T-helper 2 cell treated with Interferon-gamma antibody and Interleukin-4, amounts not matched to agents 5 μg/mL and 100 μg/mL, for 36 hours (primary cell): ENCODE data around the gene CHRNG.
"Not testable (repeated sequence)": the region's sequence is repeated elsewhere in the genome, so short reads cannot be mapped to it uniquely, and the experiment has no call there.

Experiments used
- DNase-seq: peaks from one replicate; pipeline ENCODE4 v3.0.0; 2021; ENCODE audit warnings: low spot score
- H3K27ac Mint-ChIP-seq: one replicate; pipeline ENCODE4 v1.8.0; 2021; ENCODE audit warnings: mild to moderate bottlenecking, mixed read lengths
- H3K27me3 Mint-ChIP-seq: one replicate; pipeline ENCODE4 v1.8.0; 2021; ENCODE audit warnings: low read depth, mixed read lengths
- H3K36me3 Mint-ChIP-seq: one replicate; pipeline ENCODE4 v1.8.0; 2021; ENCODE audit warnings: low read depth, mixed read lengths
- H3K4me1 Mint-ChIP-seq: one replicate; pipeline ENCODE4 v1.8.0; 2021; ENCODE audit warnings: low read depth, mixed read lengths
- H3K4me3 Mint-ChIP-seq: one replicate; pipeline ENCODE4 v1.8.0; 2022; ENCODE audit warnings: mild to moderate bottlenecking, moderate library complexity, mixed read lengths
- H3K9me3 Mint-ChIP-seq: one replicate; pipeline ENCODE4 v1.8.0; 2021; ENCODE audit warnings: mixed read lengths

Gene CHRNG

GRCh38 chr2:232551250-232551638 is 11.8 kb downstream of the CHRNG start:
- Mint-ChIP-seq H3K27ac (peak overlapping the region; percentile 98), H3K27me3 (no peaks in the 10 kb centered on the region), H3K4me3 (peak overlapping the region; percentile 100), H3K36me3 (peaks cover 54% of the 10 kb centered on the region), H3K4me1 (peaks cover 60% of the 10 kb centered on the region), H3K9me3 (peaks cover 6% of the 10 kb centered on the region)
- no peak for DNase-seq

GRCh38 chr2:232551776-232552175 is 12.3 kb downstream of the CHRNG start:
- peak overlapping the region; percentile 98 for H3K27ac Mint-ChIP-seq
- no peaks in the 10 kb centered on the region for H3K27me3 Mint-ChIP-seq
- DNase-seq: no peak
- peaks cover 65% of the 10 kb centered on the region for H3K4me1 Mint-ChIP-seq
- peak overlapping the region; percentile 100 for H3K4me3 Mint-ChIP-seq
- H3K36me3 Mint-ChIP-seq: peaks cover 55% of the 10 kb centered on the region
- peaks cover 6% of the 10 kb centered on the region for H3K9me3 Mint-ChIP-seq

- H3K4me1 Mint-ChIP-seq: peaks cover 42% of the 10 kb centered on the region
- no peaks in the 10 kb centered on the region for H3K9me3 Mint-ChIP-seq
- H3K36me3 Mint-ChIP-seq: peaks cover 62% of the 10 kb centered on the region
- H3K27me3 Mint-ChIP-seq: no peaks in the 10 kb centered on the region
- H3K4me3 Mint-ChIP-seq: peak overlapping the region; percentile 16
- H3K27ac Mint-ChIP-seq: peak overlapping the region; percentile 59
- no peak for DNase-seq
These were observed 16.9 kb downstream of the CHRNG start for GRCh38 chr2:232556426-232556825.

GRCh38 chr2:232562515-232563151 is 23.1 kb downstream of the CHRNG start:
- Mint-ChIP-seq H3K27ac (no peak overlapping the region), H3K9me3 (no peaks in the 10 kb centered on the region), H3K27me3 (no peaks in the 10 kb centered on the region), H3K4me3 (no peak overlapping the region), H3K36me3 (peaks cover 61% of the 10 kb centered on the region), H3K4me1 (peaks cover 8% of the 10 kb centered on the region)
- DNase-seq: no peak

GRCh38 chr2:232563580-232563979 is 24.1 kb downstream of the CHRNG start:
- Mint-ChIP-seq H3K36me3 (peaks cover 65% of the 10 kb centered on the region), H3K27me3 (no peaks in the 10 kb centered on the region), H3K27ac (no peak overlapping the region), H3K4me1 (peaks cover 8% of the 10 kb centered on the region), H3K9me3 (no peaks in the 10 kb centered on the region), H3K4me3 (no peak overlapping the region)
- DNase-seq: no peak

- H3K27ac Mint-ChIP-seq: no peak overlapping the region
- H3K9me3 Mint-ChIP-seq: no peaks in the 10 kb centered on the region
- H3K36me3 Mint-ChIP-seq: peaks cover 58% of the 10 kb centered on the region
- no peak for DNase-seq
- H3K4me1 Mint-ChIP-seq: peaks cover 8% of the 10 kb centered on the region
- H3K4me3 Mint-ChIP-seq: no peak overlapping the region
- no peaks in the 10 kb centered on the region for H3K27me3 Mint-ChIP-seq
These were observed 28.2 kb downstream of the CHRNG start for GRCh38 chr2:232567721-232568120.

- Mint-ChIP-seq H3K36me3 (peaks cover 57% of the 10 kb centered on the region), H3K4me3 (no peak overlapping the region), H3K27me3 (no peaks in the 10 kb centered on the region), H3K27ac (no peak overlapping the region), H3K4me1 (peaks cover 5% of the 10 kb centered on the region), H3K9me3 (no peaks in the 10 kb centered on the region)
- DNase-seq: no peak
These were observed 28.7 kb downstream of the CHRNG start for GRCh38 chr2:232568161-232568560.

GRCh38 chr2:232569541-232569940 is 30.0 kb downstream of the CHRNG start:
- DNase-seq: no peak
- no peak overlapping the region for H3K27ac Mint-ChIP-seq
- no peaks in the 10 kb centered on the region for H3K4me1 Mint-ChIP-seq
- no peaks in the 10 kb centered on the region for H3K9me3 Mint-ChIP-seq
- no peaks in the 10 kb centered on the region for H3K27me3 Mint-ChIP-seq
- no peak overlapping the region for H3K4me3 Mint-ChIP-seq
- H3K36me3 Mint-ChIP-seq: peaks cover 52% of the 10 kb centered on the region

- H3K27me3 Mint-ChIP-seq, DNase-seq, H3K27ac Mint-ChIP-seq, H3K9me3 Mint-ChIP-seq, H3K4me1 Mint-ChIP-seq, H3K4me3 Mint-ChIP-seq: not testable (repeated sequence)
- H3K36me3 Mint-ChIP-seq: peaks cover 52% of the 10 kb centered on the region
These were observed 31.0 kb downstream of the CHRNG start for GRCh38 chr2:232570481-232570880.

- Mint-ChIP-seq H3K9me3 (no peaks in the 10 kb centered on the region), H3K36me3 (peaks cover 47% of the 10 kb centered on the region), H3K27ac (no peak overlapping the region), H3K4me3 (no peak overlapping the region), H3K27me3 (no peaks in the 10 kb centered on the region), H3K4me1 (no peaks in the 10 kb centered on the region)
- no peak for DNase-seq
These were observed 31.6 kb downstream of the CHRNG start for GRCh38 chr2:232571026-232571474.

- Mint-ChIP-seq H3K27ac (no peak overlapping the region), H3K4me3 (no peak overlapping the region), H3K36me3 (peaks cover 42% of the 10 kb centered on the region), H3K4me1 (no peaks in the 10 kb centered on the region), H3K27me3 (no peaks in the 10 kb centered on the region), H3K9me3 (no peaks in the 10 kb centered on the region)
- no peak for DNase-seq
These were observed 33.5 kb downstream of the CHRNG start for GRCh38 chr2:232573042-232573441.

- Mint-ChIP-seq H3K9me3 (no peaks in the 10 kb centered on the region), H3K4me3 (no peak overlapping the region), H3K27ac (no peak overlapping the region), H3K27me3 (no peaks in the 10 kb centered on the region), H3K4me1 (no peaks in the 10 kb centered on the region), H3K36me3 (peaks cover 38% of the 10 kb centered on the region)
- no peak for DNase-seq
These were observed 34.4 kb downstream of the CHRNG start for GRCh38 chr2:232573771-232574435.

GRCh38 chr2:232574674-232575403 is 35.3 kb downstream of the CHRNG start:
- Mint-ChIP-seq H3K27ac (no peak overlapping the region), H3K9me3 (no peaks in the 10 kb centered on the region), H3K4me1 (peaks cover 2% of the 10 kb centered on the region), H3K27me3 (no peaks in the 10 kb centered on the region), H3K36me3 (peaks cover 36% of the 10 kb centered on the region), H3K4me3 (no peak overlapping the region)
- DNase-seq: no peak

GRCh38 chr2:232575404-232575746 is 35.9 kb downstream of the CHRNG start:
- Mint-ChIP-seq H3K27me3 (no peaks in the 10 kb centered on the region), H3K36me3 (peaks cover 35% of the 10 kb centered on the region)

More at GRCh38 chr2:232575404-232575746, 35.9 kb downstream of the CHRNG start:
- H3K27ac Mint-ChIP-seq: no peak overlapping the region
- DNase-seq: no peak
- H3K4me1 Mint-ChIP-seq: peaks cover 7% of the 10 kb centered on the region
- H3K4me3 Mint-ChIP-seq: no peak overlapping the region
- no peaks in the 10 kb centered on the region for H3K9me3 Mint-ChIP-seq
